ENCODE data around the gene BNIP5. TPM values are rescaled to one million over a fixed set of nuclear protein-coding genes. Genes with fewer than 3 reads are reported as not detected.

BNIP5 gene
- total RNA-seq, 3 donors from 2014 or later, result 8.1 to 17.4 (median 12.6) TPM

GRCh38 chr6:36333931-36334725 lies 2.6 kb downstream of the BNIP5 start:
- H3K4me3 ChIP-seq, result no peak overlapping the region

GRCh38 chr6:36333171-36333895 lies 3.4 kb downstream of the BNIP5 start:
- H3K36me3 ChIP-seq (ENCODE audit: low read depth), result no peaks in the 10 kb centered on the region
- no peak for TF ChIP-seq CTCF (IDR thresholded peaks at IDR 0.05)
- ATAC-seq (no peak), DNase-seq (no peak)
- intact Hi-C loops (cut with DNase I, micrococcal nuclease), result no loop called here
- peaks cover 23% of the 10 kb centered on the region for H3K4me1 ChIP-seq (ENCODE audit: low read depth)
- no peak overlapping the region for H3K4me3 ChIP-seq
- H3K9me3 ChIP-seq, result no peaks in the 10 kb centered on the region

More at GRCh38 chr6:36333931-36334725, 2.6 kb downstream of the BNIP5 start:
- peak; percentile 41 for ATAC-seq
- Histone ChIP-seq H3K4me1 (ENCODE audit: low read depth) (peaks cover 29% of the 10 kb centered on the region), H3K36me3 (ENCODE audit: low read depth) (no peaks in the 10 kb centered on the region), H3K9me3 (no peaks in the 10 kb centered on the region)
- peak in 2 of 3 donors; percentile 49 to 53 for DNase-seq
- intact Hi-C loops (cut with DNase I, micrococcal nuclease), result no loop called here
- no peak for TF ChIP-seq CTCF (IDR thresholded peaks at IDR 0.05)

GRCh38 chr6:36331381-36331780 lies 5.3 kb downstream of the BNIP5 start:
- DNase-seq (no peak), ATAC-seq (no peak)
- intact Hi-C loops (cut with DNase I, micrococcal nuclease), result no loop called here
- Histone ChIP-seq H3K9me3 (no peaks in the 10 kb centered on the region), H3K4me1 (ENCODE audit: low read depth) (peaks cover 12% of the 10 kb centered on the region), H3K36me3 (ENCODE audit: low read depth) (no peaks in the 10 kb centered on the region), H3K4me3 (no peak overlapping the region)
- TF ChIP-seq CTCF (IDR thresholded peaks at IDR 0.05), result no peak

GRCh38 chr6:36330366-36330765 lies 6.3 kb downstream of the BNIP5 start:
- no peak for DNase-seq
- intact Hi-C loops (cut with DNase I, micrococcal nuclease), result no loop called here

GRCh38 chr6:36329798-36330291 lies 6.8 kb downstream of the BNIP5 start:
- no peak for ATAC-seq
- intact Hi-C loops (cut with DNase I, micrococcal nuclease), result no loop called here
- peaks cover 9% of the 10 kb centered on the region for H3K4me1 ChIP-seq (ENCODE audit: low read depth)
- TF ChIP-seq CTCF (IDR thresholded peaks at IDR 0.05), result no peak
- H3K4me3 ChIP-seq, result no peak overlapping the region
- no peaks in the 10 kb centered on the region for H3K9me3 ChIP-seq
- no peak for DNase-seq
- H3K36me3 ChIP-seq (ENCODE audit: low read depth), result no peaks in the 10 kb centered on the region

More at GRCh38 chr6:36330366-36330765, 6.3 kb downstream of the BNIP5 start:
- no peak for ATAC-seq
- no peaks in the 10 kb centered on the region for H3K36me3 ChIP-seq (ENCODE audit: low read depth)
- TF ChIP-seq CTCF (IDR thresholded peaks at IDR 0.05), result no peak
- H3K9me3 ChIP-seq, result no peaks in the 10 kb centered on the region
- peaks cover 9% of the 10 kb centered on the region for H3K4me1 ChIP-seq (ENCODE audit: low read depth)
- no peak overlapping the region for H3K4me3 ChIP-seq
